IMR-90 (cell line): ENCODE results near the gene KCNIP3. TPM values are rescaled to one million over a fixed set of nuclear protein-coding genes. Genes with fewer than 3 reads are reported as not detected.

Experiments used
- ATAC-seq: fragments of 200-7000 bp; cut with Tn5 transposase; 2 replicates; pipeline ENCODE4 v1.9.1; 2020; ENCODE audit warnings: low read depth, mild to moderate bottlenecking, moderate library complexity
- BruUV-seq: library from RNA; stranded (reverse); fragments of 400-500 nt; replicated peaks from 2 replicates; lab custom pipeline; 2021; lab: Mats Ljungman, UMichigan
- CTCF ChIA-PET: fragments of 300-600 bp; formaldehyde crosslinking; extraction: SDS; loops from one replicate; lab custom pipeline; 2021; ENCODE audit warnings: antibody characterized with exemption; lab: Yijun Ruan, JAX
- POLR2A ChIA-PET: fragments of 300-600 bp; sonication (Branson Sonifier 250); formaldehyde crosslinking; loops from one replicate; lab custom pipeline; 2022; ENCODE audit warnings: antibody characterized with exemption; ENCODE audit not compliant: unreplicated experiment; lab: Charles Lee
- DNase-seq: peaks from one replicate; pipeline ENCODE4 v3.0.0; 2013
- H2AFZ ChIP-seq: replicated peaks from 2 replicates; pipeline ENCODE3; 2013; ENCODE audit warnings: low read length, mild to moderate bottlenecking; ENCODE audit not compliant: poor library complexity
- H2AK5ac ChIP-seq: 2 replicates; pipeline ENCODE4 v1.6.1; 2013; ENCODE audit warnings: low read depth, low read length, inconsistent platforms
- H2AK9ac ChIP-seq: replicated peaks from 2 replicates; pipeline ENCODE3; 2013; ENCODE audit warnings: mild to moderate bottlenecking, low read depth, low read length, moderate library complexity; ENCODE audit not compliant: poor library complexity
- H2BK120ac ChIP-seq: 2 replicates; pipeline ENCODE4 v1.6.1; 2013; ENCODE audit warnings: low read depth, low read length, inconsistent platforms
- H2BK15ac ChIP-seq: 3 replicates; pipeline ENCODE4 v1.6.1; 2013; ENCODE audit warnings: low read depth, low read length, inconsistent platforms
- H2BK20ac ChIP-seq: 2 replicates; pipeline ENCODE4 v1.6.1; 2013; ENCODE audit warnings: low read depth, mild to moderate bottlenecking, inconsistent platforms, low read length, moderate library complexity
- H2BK5ac ChIP-seq: 2 replicates; pipeline ENCODE4 v1.6.1; 2013; ENCODE audit warnings: mild to moderate bottlenecking, low read depth, low read length, inconsistent platforms; ENCODE audit not compliant: poor library complexity, severe bottlenecking
- H3K14ac ChIP-seq: replicated peaks from 2 replicates; pipeline ENCODE4 v1.6.1; 2013; ENCODE audit warnings: low read depth, low read length, inconsistent platforms
- H3K18ac ChIP-seq: 2 replicates; pipeline ENCODE4 v1.6.1; 2013; ENCODE audit warnings: low read depth, low read length, control low read depth
- H3K23ac ChIP-seq: 2 replicates; pipeline ENCODE4 v1.6.1; 2013; ENCODE audit warnings: low read depth, low read length, inconsistent platforms
- H3K27ac ChIP-seq: 2 replicates; pipeline ENCODE4 v1.5.1; 2013; ENCODE audit warnings: mild to moderate bottlenecking, control low read depth, low read length; ENCODE audit not compliant: insufficient read depth
- H3K27me3 ChIP-seq: 2 replicates; pipeline ENCODE4 v1.6.1; 2013; ENCODE audit warnings: low read length; ENCODE audit not compliant: control insufficient read depth, insufficient read depth
- H3K36me3 ChIP-seq: 2 replicates; pipeline ENCODE4 v1.6.1; 2013; ENCODE audit warnings: low read length, mixed read lengths; ENCODE audit not compliant: control insufficient read depth, insufficient read depth
- H3K4ac ChIP-seq: 2 replicates; pipeline ENCODE4 v1.6.1; 2013; ENCODE audit warnings: low read depth, low read length, inconsistent platforms
- H3K4me1 ChIP-seq: 2 replicates; pipeline ENCODE4 v1.6.1; 2013; ENCODE audit warnings: low read length, mixed read lengths; ENCODE audit not compliant: control insufficient read depth, insufficient read depth
- H3K4me2 ChIP-seq: 2 replicates; pipeline ENCODE4 v1.6.1; 2013; ENCODE audit warnings: low read depth, mild to moderate bottlenecking, control low read depth, low read length, moderate library complexity
- H3K4me3 ChIP-seq: 2 replicates; pipeline ENCODE4 v1.5.1; 2013; ENCODE audit warnings: low read depth, mild to moderate bottlenecking, control low read depth, low read length, moderate library complexity; ENCODE audit not compliant: insufficient read depth
- H3K56ac ChIP-seq: 2 replicates; pipeline ENCODE4 v1.6.1; 2013; ENCODE audit warnings: low read length, inconsistent platforms; ENCODE audit not compliant: insufficient read depth; ENCODE audit errors: extremely low read depth
- H3K79me1 ChIP-seq, 2 experiments: 2 replicates each; pipeline ENCODE4 v1.6.1; 2013; ENCODE audit warnings: low read length in 2 of 2, inconsistent platforms in 1 of 2, low read depth in 1 of 2
- H3K9ac ChIP-seq: 2 replicates; pipeline ENCODE4 v1.6.1; 2013; ENCODE audit warnings: low read depth, low read length, control low read depth
- H3K9me1 ChIP-seq: 2 replicates; pipeline ENCODE4 v1.6.1; 2013; ENCODE audit warnings: low read length, inconsistent platforms; ENCODE audit not compliant: insufficient read depth
- H3K9me3 ChIP-seq: 2 replicates; pipeline ENCODE4 v1.6.1; 2013; ENCODE audit warnings: low read length; ENCODE audit not compliant: control insufficient read depth, insufficient read depth
- H4K20me1 ChIP-seq: 2 replicates; pipeline ENCODE4 v1.6.1; 2013; ENCODE audit warnings: low read length, inconsistent platforms; ENCODE audit not compliant: insufficient read depth
- H4K5ac ChIP-seq: 2 replicates; pipeline ENCODE4 v1.6.1; 2013; ENCODE audit warnings: mild to moderate bottlenecking, low read depth, low read length, control low read depth
- H4K8ac ChIP-seq, 2 experiments: 2 replicates each; pipeline ENCODE4 v1.6.1; 2013; ENCODE audit warnings: low read depth in 2 of 2, low read length in 2 of 2, control low read depth in 1 of 2, inconsistent platforms in 1 of 2
- H4K91ac ChIP-seq: 2 replicates; pipeline ENCODE4 v1.6.1; 2013; ENCODE audit warnings: low read depth, low read length, inconsistent platforms; ENCODE audit not compliant: insufficient read depth
- FOS ChIP-seq: fragments of 150-350 bp; IDR thresholded peaks from 2 replicates; pipeline ENCODE4 v1.6.1; 2016; ENCODE audit warnings: low read depth, low read length
- NFE2L2 ChIP-seq: fragments of 150-350 bp; IDR thresholded peaks from 2 replicates; pipeline ENCODE4 v1.6.1; 2016; ENCODE audit warnings: low read depth, mild to moderate bottlenecking, low read length
- WGBS, 2 experiments: methylation state at CpG; one replicate each; pipeline versions ENCODE4 v1.1.5 to v1.1.7; 2013; ENCODE audit warnings: missing lambda C conversion rate in 2 of 2; ENCODE audit not compliant: insufficient read length in 1 of 2; ENCODE audit errors: extremely low coverage in 2 of 2; 5-methylcytosine and 5-hydroxymethylcytosine counted together
- dilution Hi-C: fragments of 300-500 bp; cut with HindIII; formaldehyde crosslinking; loops from one replicate; pipeline ENCODE4 v1.14.3; 2018; ENCODE audit warnings: low sequenced_read_pairs; ENCODE audit not compliant: unreplicated experiment
- in situ Hi-C: fragments of 300-500 bp; cut with MboI; formaldehyde crosslinking; loops from 3 replicates; pipeline ENCODE4 v1.14.3; 2019; ENCODE audit warnings: low sequenced_read_pairs, inconsistent platforms, mixed read lengths
- intact Hi-C: fragments of 100-400 bp; cut with micrococcal nuclease; formaldehyde crosslinking; loops from 2 replicates; pipeline ENCODE4 v1.10.0; 2022
- polyA plus RNA-seq, 3 experiments: library from polyadenylated mRNA; depleted of rRNA; stranded (reverse); fragments of >200 nt; gene quantifications; 2 replicates each; pipeline ENCODE4 v1.2.3, GENCODE V29; 2012; ENCODE audit warnings: low replicate concordance in 1 of 3
- total RNA-seq: library from RNA; depleted of rRNA; stranded (reverse); fragments of >200 nt; gene quantifications from 2 replicates; pipeline ENCODE4 v1.2.3, GENCODE V29; 2012
- TF ChIP-seq, protein P1 (sequence below): fragments of 150-350 bp; IDR thresholded peaks from 2 replicates; pipeline ENCODE4 v1.6.1; 2016; ENCODE audit warnings: low read depth, mild to moderate bottlenecking, low read length, moderate library complexity, borderline replicate concordance

The KCNIP3 gene
- total and polyA plus RNA-seq, 2 of the 4 experiments (the other 2 are of a cell fraction): 0.72 to 1.4 TPM

GRCh38 chr2:95287336-95287735, 9.8 kb upstream of the KCNIP3 start:
- TF ChIP-seq FOS (no peak), NFE2L2 (no peak)
- TF ChIP-seq, protein P1, sequence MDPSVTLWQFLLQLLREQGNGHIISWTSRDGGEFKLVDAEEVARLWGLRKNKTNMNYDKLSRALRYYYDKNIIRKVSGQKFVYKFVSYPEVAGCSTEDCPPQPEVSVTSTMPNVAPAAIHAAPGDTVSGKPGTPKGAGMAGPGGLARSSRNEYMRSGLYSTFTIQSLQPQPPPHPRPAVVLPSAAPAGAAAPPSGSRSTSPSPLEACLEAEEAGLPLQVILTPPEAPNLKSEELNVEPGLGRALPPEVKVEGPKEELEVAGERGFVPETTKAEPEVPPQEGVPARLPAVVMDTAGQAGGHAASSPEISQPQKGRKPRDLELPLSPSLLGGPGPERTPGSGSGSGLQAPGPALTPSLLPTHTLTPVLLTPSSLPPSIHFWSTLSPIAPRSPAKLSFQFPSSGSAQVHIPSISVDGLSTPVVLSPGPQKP: no peak
- dilution Hi-C loops (no loop called here), intact Hi-C loops (no loop called here), in situ Hi-C loops (no loop called here)
- H3K79me1 ChIP-seq: no peaks in the 10 kb centered on the region
- H3K27ac ChIP-seq: no peak overlapping the region
- peaks cover 2% of the 10 kb centered on the region; the same call in 1 of the 2 replicates for H3K27me3 ChIP-seq
- no peak overlapping the region for H2AK9ac ChIP-seq
- ATAC-seq (no peak), DNase-seq (no peak)
- H3K9me3 ChIP-seq: no peaks in the 10 kb centered on the region; the same call in 1 of the 2 replicates
- no peaks in the 10 kb centered on the region for H3K4me1 ChIP-seq
- no peak overlapping the region for H3K56ac ChIP-seq
- no peak overlapping the region for H3K4me3 ChIP-seq
- no peak overlapping the region for H3K14ac ChIP-seq
- no TSS peak for BruUV-seq
- CTCF ChIA-PET: no interaction called here
- no peak overlapping the region for H3K4ac ChIP-seq
- no peak overlapping the region for H2AK5ac ChIP-seq
- no peak overlapping the region for H2BK20ac ChIP-seq
- no peak overlapping the region for H3K4me2 ChIP-seq
- H3K18ac ChIP-seq: no peak overlapping the region
- no peak overlapping the region for H2BK15ac ChIP-seq
- POLR2A ChIA-PET: no interaction called here
- H4K91ac ChIP-seq: no peak overlapping the region
- no peaks in the 10 kb centered on the region for H3K9me1 ChIP-seq
- H3K36me3 ChIP-seq: no peaks in the 10 kb centered on the region
- no peak overlapping the region for H2BK120ac ChIP-seq
- no peak overlapping the region for H4K5ac ChIP-seq
- no peak overlapping the region for H3K23ac ChIP-seq
- no peak overlapping the region for H3K9ac ChIP-seq
- no peak overlapping the region for H4K8ac ChIP-seq
- H4K20me1 ChIP-seq: no peaks in the 10 kb centered on the region
- H2BK5ac ChIP-seq: no peak overlapping the region
- WGBS, 2 experiments: no CpG with 5 or more reads among the region's 8 CpGs
- no peak overlapping the region for H2AFZ ChIP-seq
